ENCODE results near the gene TEX36. TPM values are rescaled to one million over a fixed set of nuclear protein-coding genes. Genes with fewer than 3 reads are reported as not detected.

The TEX36 gene, protein sequence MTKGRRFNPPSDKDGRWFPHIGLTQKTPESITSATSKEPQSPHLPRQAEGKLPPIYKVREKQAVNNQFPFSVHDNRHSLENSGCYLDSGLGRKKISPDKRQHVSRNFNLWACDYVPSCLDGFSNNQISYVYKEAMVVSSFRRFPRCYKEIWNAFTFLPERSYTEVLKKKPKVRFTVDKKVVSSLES
- total RNA-seq (2021; ENCODE audit: unreplicated experiment), result not detected
- polyA plus RNA-seq (2012; ENCODE audit: insufficient read length), result not detected
- percentile 4 among the genes with signal in this experiment for Bru-seq, nascent RNA
- BruChase-seq, experiment 1, labeled RNA remaining after a 2-hour chase, result percentile 4 among the genes with signal in this experiment
- BruChase-seq, experiment 2, labeled RNA remaining after a 6-hour chase, result not detected
- long read RNA-seq, result 0 reads

DNA sequence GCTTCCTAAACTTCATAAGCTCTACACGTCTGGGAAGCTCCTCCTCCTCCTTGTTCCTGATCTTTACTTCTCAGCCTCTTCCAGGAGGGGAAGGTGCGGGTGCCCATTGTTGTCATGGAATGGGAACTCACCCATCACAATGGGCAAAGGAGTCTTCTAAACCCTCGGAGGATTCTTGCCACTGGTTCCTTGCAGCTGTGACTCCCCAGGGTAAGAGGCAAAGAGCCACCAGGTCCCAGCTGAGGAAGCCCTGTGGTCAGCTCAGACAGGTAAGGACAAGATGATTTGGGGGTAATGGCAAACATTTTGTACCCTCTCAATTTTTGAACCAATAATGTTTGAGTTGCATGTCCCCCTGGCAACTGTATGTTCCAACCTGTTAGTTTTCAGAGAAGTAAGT, at the start of gene TEX36:
Gene TEX36 (minus strand): TSS at position 101 of the 400 bp plus-strand sequence. CDS start 174 bp downstream, outside the sequence.
- in situ Hi-C loops (cut with HindIII; ENCODE audit: low pct_unique_long_range_greater_than_20kb, low sequenced_read_pairs), result no loop called here
- TF ChIP-seq REST (IDR thresholded peaks at IDR 0.05; ENCODE audit: insufficient read depth in 1 of 2, low read depth in 2 of 2, low read length in 1 of 2) (no peak), POLR2AphosphoS5 (IDR thresholded peaks at IDR 0.05; ENCODE audit: low read depth, low read length) (no peak), SIN3A (IDR thresholded peaks at IDR 0.05; ENCODE audit: borderline replicate concordance, insufficient read depth, low read depth, low read length) (no peak), TCF7L2 (IDR thresholded peaks at IDR 0.05; ENCODE audit: low read depth, low read length) (no peak)
- TF ChIP-seq, protein P1, sequence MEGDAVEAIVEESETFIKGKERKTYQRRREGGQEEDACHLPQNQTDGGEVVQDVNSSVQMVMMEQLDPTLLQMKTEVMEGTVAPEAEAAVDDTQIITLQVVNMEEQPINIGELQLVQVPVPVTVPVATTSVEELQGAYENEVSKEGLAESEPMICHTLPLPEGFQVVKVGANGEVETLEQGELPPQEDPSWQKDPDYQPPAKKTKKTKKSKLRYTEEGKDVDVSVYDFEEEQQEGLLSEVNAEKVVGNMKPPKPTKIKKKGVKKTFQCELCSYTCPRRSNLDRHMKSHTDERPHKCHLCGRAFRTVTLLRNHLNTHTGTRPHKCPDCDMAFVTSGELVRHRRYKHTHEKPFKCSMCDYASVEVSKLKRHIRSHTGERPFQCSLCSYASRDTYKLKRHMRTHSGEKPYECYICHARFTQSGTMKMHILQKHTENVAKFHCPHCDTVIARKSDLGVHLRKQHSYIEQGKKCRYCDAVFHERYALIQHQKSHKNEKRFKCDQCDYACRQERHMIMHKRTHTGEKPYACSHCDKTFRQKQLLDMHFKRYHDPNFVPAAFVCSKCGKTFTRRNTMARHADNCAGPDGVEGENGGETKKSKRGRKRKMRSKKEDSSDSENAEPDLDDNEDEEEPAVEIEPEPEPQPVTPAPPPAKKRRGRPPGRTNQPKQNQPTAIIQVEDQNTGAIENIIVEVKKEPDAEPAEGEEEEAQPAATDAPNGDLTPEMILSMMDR (IDR thresholded peaks at IDR 0.05), result no peak
- H3K4me3 ChIP-seq (ENCODE audit: low read depth in 2 of 2, low read length in 2 of 2), result no peak within 1 kb of the TSS
- ATAC-seq (no peak), DNase-seq (ENCODE audit: low read depth, low spot score) (no peak)
- intact Hi-C loops (cut with micrococcal nuclease; ENCODE audit: unreplicated experiment), result no loop called here
- BruUV-seq (replicated peaks), result no TSS peak
- H3K4me1 ChIP-seq (ENCODE audit: control insufficient read depth, insufficient read depth, low read length), result no peaks in the 10 kb centered on the region
- H3K27me3 ChIP-seq (ENCODE audit: control insufficient read depth, insufficient read depth, low read length), result no peaks in the 10 kb centered on the region; the same call in 1 of the 2 replicates
- ChIA-PET CTCF (no interaction called here), POLR2A (no interaction called here)
- no peaks in the 10 kb centered on the region for H3K9me3 ChIP-seq (ENCODE audit: control insufficient read depth, insufficient read depth, low read depth, low read length)
- H3K27ac ChIP-seq (ENCODE audit: low read length), result no peak within 1 kb of the TSS
- H3K36me3 ChIP-seq (ENCODE audit: control insufficient read depth, insufficient read depth, low read length), result no peaks in the 10 kb centered on the region

DNA sequence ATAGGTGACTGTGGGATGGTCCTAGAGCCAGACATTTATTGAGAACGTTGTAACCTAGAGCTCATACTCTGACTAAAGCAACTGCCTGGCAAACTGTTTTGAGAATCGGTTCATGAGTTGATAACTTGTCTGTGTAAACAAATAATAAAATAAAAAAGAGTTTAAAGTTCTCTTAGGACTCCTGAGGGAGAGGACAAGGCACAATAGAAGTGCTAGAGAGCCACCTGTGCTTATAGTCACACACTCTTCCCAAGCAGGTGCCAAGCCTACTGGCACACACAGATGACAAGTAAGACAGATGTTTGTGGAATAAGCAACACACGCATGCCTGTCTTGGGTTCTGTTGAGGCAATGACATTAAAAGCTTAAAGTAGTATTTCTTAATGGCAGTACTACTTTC, 44.5 kb upstream of the TEX36 start:
- Histone ChIP-seq H3K9me3 (ENCODE audit: control insufficient read depth, insufficient read depth, low read depth, low read length) (no peaks in the 10 kb centered on the region), H3K36me3 (ENCODE audit: control insufficient read depth, insufficient read depth, low read length) (peaks cover 85% of the 10 kb centered on the region), H3K4me1 (ENCODE audit: control insufficient read depth, insufficient read depth, low read length) (no peaks in the 10 kb centered on the region), H3K4me3 (ENCODE audit: low read depth in 2 of 2, low read length in 2 of 2) (no peak overlapping the region), H3K27me3 (ENCODE audit: control insufficient read depth, insufficient read depth, low read length) (no peaks in the 10 kb centered on the region), H3K27ac (ENCODE audit: low read length) (no peak overlapping the region)
- POLR2A ChIA-PET, result interaction anchor here (0.6 kb wide), 1 partner anchor 162 kb away, joined by 6 read pairs; no protein-coding TSS in a partner anchor
- in situ Hi-C loops (cut with HindIII; ENCODE audit: low pct_unique_long_range_greater_than_20kb, low sequenced_read_pairs) (no loop called here), intact Hi-C loops (cut with micrococcal nuclease; ENCODE audit: unreplicated experiment) (no loop called here)
- no peak for DNase-seq (ENCODE audit: low read depth, low spot score)
- no peak for TF ChIP-seq REST (IDR thresholded peaks at IDR 0.05; ENCODE audit: insufficient read depth in 1 of 2, low read depth in 2 of 2, low read length in 1 of 2)
- TF ChIP-seq POLR2AphosphoS5 (IDR thresholded peaks at IDR 0.05; ENCODE audit: low read depth, low read length), result no peak
- no peak for TF ChIP-seq SIN3A (IDR thresholded peaks at IDR 0.05; ENCODE audit: borderline replicate concordance, insufficient read depth, low read depth, low read length)
- TF ChIP-seq, protein P1 (IDR thresholded peaks at IDR 0.05), result no peak
- TF ChIP-seq TCF7L2 (IDR thresholded peaks at IDR 0.05; ENCODE audit: low read depth, low read length), result no peak
- no peak for ATAC-seq
- no TSS peak for BruUV-seq (replicated peaks)
- CTCF ChIA-PET, result no interaction called here
